Medulla oblongata (tissue), 1 donor: Measurements from ENCODE around the gene SESTD1.
"Not testable (repeated sequence)": the region's sequence is repeated elsewhere in the genome, so short reads cannot be mapped to it uniquely, and the experiment has no call there.

ENCODE experiments used
- DNase-seq: peaks from one replicate; pipeline ENCODE4 v3.0.0-alpha.2; 2015; ENCODE audit errors: extremely low spot score

Gene SESTD1

GRCh38 chr2:179268277-179268925 is 3.8 kb upstream of the SESTD1 start:
- no peak for DNase-seq

GRCh38 chr2:179266271-179266670 is 1.6 kb upstream of the SESTD1 start:
- DNase-seq, result no peak

- DNase-seq, result no peak
These were observed 464 bp upstream of the SESTD1 start for GRCh38 chr2:179265082-179265510.

GRCh38 chr2:179263446-179264367 is 925 bp downstream of the SESTD1 start:
- peak; percentile 68 for DNase-seq

- DNase-seq, result peak; percentile 64
These were observed 1.6 kb downstream of the SESTD1 start for GRCh38 chr2:179263015-179263414.

GRCh38 chr2:179262077-179262660 is 2.5 kb downstream of the SESTD1 start:
- no peak for DNase-seq

GRCh38 chr2:179261151-179261825 is 3.3 kb downstream of the SESTD1 start:
- DNase-seq, result no peak

- no peak for DNase-seq
These were observed 4.4 kb downstream of the SESTD1 start for GRCh38 chr2:179260224-179260623.

- DNase-seq, result no peak
These were observed 9.5 kb downstream of the SESTD1 start for GRCh38 chr2:179255129-179255528.

GRCh38 chr2:179253226-179253625 is 11.4 kb downstream of the SESTD1 start:
- no peak for DNase-seq

- no peak for DNase-seq
These were observed 12.2 kb downstream of the SESTD1 start for GRCh38 chr2:179252423-179252822.

- DNase-seq, result no peak
These were observed 12.8 kb downstream of the SESTD1 start for GRCh38 chr2:179251870-179252269.

GRCh38 chr2:179250848-179251504 is 13.7 kb downstream of the SESTD1 start:
- no peak for DNase-seq

- DNase-seq, result no peak
These were observed 14.5 kb downstream of the SESTD1 start for GRCh38 chr2:179250095-179250494.

- DNase-seq, result no peak
These were observed 16.6 kb downstream of the SESTD1 start for GRCh38 chr2:179248024-179248348.

GRCh38 chr2:179247318-179248023 is 17.2 kb downstream of the SESTD1 start:
- DNase-seq, result no peak

GRCh38 chr2:179245843-179246242 is 18.8 kb downstream of the SESTD1 start:
- DNase-seq, result not testable (repeated sequence)

- DNase-seq, result no peak
These were observed 21.6 kb downstream of the SESTD1 start for GRCh38 chr2:179243046-179243445.

- no peak for DNase-seq
These were observed 23.9 kb downstream of the SESTD1 start for GRCh38 chr2:179240481-179241451.

GRCh38 chr2:179239838-179240237 is 24.8 kb downstream of the SESTD1 start:
- DNase-seq, result no peak
